ENCODE results near the gene CDC42EP1.

Gene CDC42EP1

GRCh38 chr22:37560608-37561211, 430 bp downstream of the CDC42EP1 start:
- DNase-seq (ENCODE audit: low read depth, low spot score) = no peak

- no peak for DNase-seq (ENCODE audit: low read depth, low spot score)
Measured at GRCh38 chr22:37561212-37562048, 1.1 kb downstream of the CDC42EP1 start.

- no peak for DNase-seq (ENCODE audit: low read depth, low spot score)
Measured at GRCh38 chr22:37562049-37562875, 2.0 kb downstream of the CDC42EP1 start.

DNA sequence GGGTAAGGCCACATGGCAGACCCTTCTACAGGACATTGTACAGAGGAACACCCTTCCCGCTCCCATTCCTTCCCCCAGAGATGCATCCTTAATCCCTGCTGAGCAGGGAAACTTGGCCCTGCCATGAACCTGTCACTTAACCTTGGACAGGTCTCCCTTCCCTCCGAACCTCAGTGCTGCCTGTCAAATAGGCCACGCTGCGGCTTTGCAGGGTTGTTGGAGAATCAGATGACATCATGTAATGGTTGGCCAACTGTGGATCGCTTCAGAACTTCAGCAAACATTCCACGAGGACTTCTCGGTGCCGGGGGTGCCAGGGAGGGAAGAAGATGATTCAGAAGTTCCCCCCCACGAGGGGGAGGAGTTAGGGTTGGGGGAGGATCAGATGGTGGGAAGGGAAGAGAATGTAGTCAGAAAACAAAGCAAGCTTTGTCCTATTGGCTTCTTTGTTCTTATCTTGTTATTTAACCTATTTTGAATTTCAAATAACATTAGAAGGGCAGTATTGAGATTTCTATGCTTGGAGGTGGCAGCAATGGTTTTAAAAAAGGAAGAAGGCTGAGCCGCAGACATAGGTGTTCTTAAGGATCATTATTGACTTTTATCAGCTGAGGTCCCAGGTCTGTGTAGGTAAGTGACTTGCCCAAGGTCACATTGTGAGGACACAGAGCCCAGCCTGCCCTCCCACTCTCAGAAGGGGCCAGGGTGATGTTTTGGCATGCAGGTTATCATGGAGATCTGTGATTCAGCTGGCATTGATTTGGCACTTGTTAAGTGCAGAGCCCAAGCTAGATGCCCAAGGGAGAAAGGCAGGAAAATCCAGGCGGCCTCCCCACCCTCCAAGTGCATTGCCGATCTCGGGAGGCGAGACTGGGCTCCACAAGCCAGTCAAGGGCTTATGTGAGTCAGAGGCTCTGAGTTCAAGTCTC, 3.1 kb downstream of the CDC42EP1 start:
- DNase-seq (ENCODE audit: low read depth, low spot score) = no peak

DNA sequence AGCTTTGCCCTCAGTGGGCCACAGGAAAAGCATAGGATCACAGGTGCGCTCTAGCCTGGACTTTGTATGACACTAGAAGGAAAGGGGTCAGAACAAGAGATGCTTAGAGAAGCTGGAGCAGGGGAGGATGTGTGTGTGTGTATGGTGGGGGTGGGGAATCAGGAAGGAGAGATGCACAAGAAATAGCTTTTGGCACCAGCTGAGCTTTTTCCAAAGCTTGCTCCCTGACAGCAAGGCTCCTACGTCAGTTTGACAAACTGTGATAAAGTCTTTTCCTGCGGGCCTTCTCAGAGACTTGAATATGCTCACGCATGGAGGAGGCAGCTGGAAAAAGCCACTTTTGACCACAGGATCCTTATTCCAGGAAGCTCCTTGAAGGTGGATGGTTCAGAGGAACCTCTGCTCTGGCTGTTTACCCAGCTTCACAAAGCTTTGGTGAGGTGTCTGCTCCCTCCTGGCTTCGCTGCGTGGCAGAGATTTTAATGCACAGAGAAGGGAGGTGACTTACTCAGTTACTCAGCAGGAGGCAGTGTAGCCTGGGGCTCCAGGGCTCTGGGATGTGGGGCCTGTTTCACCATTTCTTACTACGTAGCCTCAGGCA, 3.9 kb downstream of the CDC42EP1 start:
- no peak for DNase-seq (ENCODE audit: low read depth, low spot score)

DNA sequence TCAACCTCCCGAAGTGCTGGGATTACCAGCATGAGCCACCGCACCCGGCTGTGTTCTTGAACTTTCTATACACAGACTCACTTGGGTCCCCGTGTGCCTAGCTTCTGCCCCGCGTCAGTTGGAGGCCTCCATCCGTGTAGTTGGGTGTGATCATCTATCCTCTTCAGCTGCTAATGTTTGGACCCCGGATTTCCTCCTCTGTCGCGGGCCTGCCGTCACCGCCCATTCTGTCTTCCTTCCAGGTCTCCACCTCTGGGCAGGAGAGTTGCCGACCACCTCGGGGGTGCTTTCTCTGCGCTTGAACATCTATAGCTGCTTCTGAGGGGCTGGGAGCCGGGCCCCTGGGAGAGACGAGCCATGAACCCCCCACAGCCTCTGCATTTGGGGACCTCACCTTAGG, 5.5 kb downstream of the CDC42EP1 start:
- DNase-seq (ENCODE audit: low read depth, low spot score) = no peak

DNA sequence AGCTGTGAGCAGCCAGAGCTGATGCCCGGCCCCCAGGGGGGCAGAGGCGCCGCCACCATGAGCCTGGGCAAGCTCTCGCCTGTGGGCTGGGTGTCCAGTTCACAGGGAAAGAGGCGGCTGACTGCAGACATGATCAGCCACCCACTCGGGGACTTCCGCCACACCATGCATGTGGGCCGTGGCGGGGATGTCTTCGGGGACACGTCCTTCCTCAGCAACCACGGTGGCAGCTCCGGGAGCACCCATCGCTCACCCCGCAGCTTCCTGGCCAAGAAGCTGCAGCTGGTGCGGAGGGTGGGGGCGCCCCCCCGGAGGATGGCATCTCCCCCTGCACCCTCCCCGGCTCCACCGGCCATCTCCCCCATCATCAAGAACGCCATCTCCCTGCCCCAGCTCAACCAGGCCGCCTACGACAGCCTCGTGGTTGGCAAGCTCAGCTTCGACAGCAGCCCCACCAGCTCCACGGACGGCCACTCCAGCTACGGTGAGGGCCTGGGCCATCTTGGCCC, 6.1 kb downstream of the CDC42EP1 start:
- DNase-seq (ENCODE audit: low read depth, low spot score) = no peak

GRCh38 chr22:37566903-37567798, 6.9 kb downstream of the CDC42EP1 start:
- no peak for DNase-seq (ENCODE audit: low read depth, low spot score)

DNA sequence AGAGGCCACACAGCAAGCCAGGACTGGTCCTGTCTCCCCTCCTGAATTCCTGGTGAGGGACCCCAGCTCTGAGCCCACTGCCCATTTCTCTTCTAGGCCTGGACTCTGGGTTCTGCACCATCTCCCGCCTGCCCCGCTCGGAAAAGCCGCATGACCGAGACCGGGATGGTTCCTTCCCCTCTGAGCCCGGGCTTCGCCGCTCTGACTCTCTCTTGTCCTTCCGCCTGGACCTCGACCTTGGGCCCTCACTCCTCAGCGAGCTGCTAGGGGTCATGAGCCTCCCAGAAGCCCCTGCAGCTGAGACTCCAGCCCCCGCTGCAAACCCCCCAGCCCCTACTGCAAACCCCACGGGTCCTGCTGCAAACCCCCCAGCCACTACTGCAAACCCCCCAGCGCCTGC, 7.7 kb downstream of the CDC42EP1 start:
- DNase-seq (ENCODE audit: low read depth, low spot score) = no peak

- no peak for DNase-seq (ENCODE audit: low read depth, low spot score)
Measured at GRCh38 chr22:37568448-37569008, 8.2 kb downstream of the CDC42EP1 start.

DNA sequence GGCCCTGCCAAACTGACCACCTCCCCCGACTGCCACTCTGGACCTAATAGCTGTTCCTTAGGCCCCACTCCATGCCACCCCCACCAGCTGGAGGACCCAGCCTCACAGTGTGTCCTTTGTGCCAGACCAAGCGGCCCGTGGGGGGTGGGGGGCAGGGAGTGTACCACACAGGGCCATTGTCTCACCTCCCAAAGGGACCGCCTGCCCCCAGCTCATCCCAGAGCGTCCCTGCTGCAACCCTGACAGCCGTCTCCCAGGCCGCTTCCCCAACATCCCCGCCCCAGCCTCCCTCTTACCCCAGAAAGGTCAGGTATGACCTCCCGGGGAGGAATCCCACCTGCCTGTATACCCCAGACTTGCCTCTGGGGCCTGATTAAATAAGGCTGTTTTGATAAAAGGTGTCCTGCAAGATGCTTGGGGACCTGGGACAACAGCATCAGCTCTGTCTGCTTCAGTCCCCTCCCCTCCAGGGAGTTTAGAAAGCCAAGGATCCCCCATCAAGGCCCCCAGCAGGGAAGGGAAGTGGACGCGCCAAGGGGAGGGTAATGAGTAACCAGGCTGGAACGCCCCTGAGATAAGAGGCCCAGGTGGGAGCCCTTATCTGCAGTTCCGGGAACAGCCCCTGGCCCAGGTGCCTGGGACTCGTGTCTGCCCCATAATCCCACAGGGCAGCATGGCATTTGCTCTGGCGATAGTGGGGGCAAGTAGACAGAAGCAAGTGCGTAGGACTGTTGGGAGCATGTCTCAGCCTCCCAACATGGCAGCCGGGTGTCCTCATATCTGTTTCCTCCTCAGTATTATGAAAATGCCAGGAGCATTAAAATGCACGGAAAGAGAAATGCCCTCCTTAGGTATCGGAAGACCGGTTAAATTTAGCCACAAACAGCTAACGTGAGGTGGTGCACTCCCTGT, 9.0 kb downstream of the CDC42EP1 start:
- no peak for DNase-seq (ENCODE audit: low read depth, low spot score)

DNA sequence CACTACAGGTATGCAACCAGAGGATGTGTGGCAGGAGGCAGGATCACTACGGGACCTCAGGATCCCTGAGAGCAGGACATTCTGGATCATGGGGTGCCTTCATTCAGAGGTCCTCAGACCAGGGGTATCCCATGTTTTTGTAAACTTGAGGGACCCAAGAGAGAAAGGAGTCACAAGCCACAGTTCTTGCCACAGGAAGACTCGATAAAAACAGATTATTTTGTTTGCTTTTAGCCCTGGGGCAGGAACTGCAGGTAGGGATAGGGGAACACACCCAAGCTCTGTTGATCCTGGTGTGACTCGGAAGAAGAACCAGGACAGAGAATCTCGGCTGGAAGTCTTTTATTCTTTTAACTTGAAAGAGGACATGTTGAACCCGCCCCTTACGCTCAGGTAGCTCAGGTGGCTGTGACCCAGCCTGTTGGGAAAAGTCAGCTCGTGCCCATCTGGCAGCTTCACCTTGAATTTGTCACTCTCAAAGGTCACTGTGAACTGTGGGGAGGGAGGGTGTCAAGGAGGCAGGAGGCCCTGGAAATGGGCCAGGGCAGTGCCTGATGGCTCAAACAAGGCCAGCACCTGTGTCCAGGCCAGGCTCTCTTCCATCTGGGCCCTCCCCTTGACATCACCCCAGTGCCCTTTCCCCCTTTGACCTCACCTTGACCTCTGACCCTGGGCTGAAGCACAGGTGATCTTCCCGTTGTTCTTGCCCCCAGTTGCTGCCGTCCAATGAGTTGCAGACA, 9.8 kb downstream of the CDC42EP1 start:
- DNase-seq (ENCODE audit: low read depth, low spot score) = no peak

DNA sequence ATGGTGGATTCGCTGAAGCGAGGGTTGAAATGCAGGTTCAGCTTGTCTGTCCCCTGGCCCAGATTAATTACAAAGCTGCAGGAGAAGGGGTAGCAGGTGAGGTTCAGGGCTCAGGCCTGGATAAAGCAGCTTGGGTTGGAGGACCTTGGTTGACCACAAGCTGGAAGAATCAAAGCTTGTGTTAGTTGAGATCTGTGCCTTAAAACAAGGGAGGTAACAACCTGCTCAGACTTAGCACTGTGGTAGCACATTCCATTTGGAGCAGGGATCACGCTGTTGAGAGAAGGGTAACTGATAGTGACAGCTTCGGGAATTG, 10.3 kb downstream of the CDC42EP1 start:
- DNase-seq (ENCODE audit: low read depth, low spot score) = no peak

DNA sequence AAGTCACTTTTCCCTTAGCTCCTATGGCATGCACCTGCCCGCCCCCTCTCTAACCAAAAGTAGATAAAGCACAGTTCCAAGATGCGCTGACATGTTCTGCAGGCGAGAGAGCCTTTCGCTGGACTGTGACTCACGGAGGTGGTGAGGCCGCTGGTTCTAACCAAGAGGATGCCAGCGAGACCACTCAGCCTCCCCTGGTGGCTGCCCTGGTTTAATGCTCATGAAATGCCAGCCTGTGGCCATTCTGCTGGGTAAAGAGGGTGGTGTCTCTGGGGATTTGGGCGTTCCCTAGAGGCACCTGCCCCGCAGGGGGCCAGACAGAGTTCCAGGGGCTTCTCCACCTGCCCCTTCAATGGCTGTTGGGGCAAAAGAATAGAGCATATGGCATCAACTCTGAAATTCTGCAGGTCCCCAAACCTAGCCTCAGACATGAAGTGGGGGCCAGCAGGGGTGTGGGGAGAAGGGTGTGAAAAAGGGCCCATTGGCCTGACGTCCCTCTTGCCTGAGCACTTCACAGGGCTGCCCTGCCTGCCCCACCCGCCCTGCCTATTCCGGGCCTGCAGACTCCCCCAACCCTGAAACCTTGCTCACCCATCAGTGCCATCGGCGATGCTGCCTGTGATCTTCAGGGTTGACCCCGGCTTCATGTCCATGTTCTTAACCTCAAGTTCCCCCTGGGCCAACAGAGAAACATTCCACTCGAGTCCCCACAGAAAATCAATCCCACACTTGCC, 11.1 kb downstream of the CDC42EP1 start:
- DNase-seq (ENCODE audit: low read depth, low spot score) = no peak

DNA sequence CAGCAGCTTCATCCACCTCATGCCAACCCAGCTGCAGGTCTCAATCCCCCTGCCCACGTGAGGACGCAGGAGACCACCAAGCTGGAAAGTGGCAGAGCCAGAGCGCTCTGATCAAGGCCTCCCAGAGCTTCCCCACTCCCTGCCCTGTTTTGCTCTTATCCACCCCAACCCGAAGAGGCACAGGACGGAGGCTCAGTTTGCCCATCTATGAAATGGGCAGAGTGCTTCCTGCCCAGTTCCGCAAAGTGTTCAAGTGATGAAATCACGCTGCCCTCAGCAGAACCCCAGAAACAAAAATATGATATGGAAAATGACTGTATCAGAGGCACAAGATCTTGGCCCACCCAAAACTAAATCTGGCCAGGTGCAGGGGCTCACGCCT, 11.7 kb downstream of the CDC42EP1 start:
- DNase-seq (ENCODE audit: low read depth, low spot score) = no peak

GRCh38 chr22:37575490-37576003, 15.3 kb downstream of the CDC42EP1 start:
- no peak for DNase-seq (ENCODE audit: low read depth, low spot score)

GRCh38 chr22:37578002-37578401, 17.7 kb downstream of the CDC42EP1 start:
- DNase-seq (ENCODE audit: low read depth, low spot score) = no peak

Data from iPS DF 19.7 (cell line).